ENCODE results near the gene PAGE1.
"Not testable (repeated sequence)": the region's sequence is repeated elsewhere in the genome, so short reads cannot be mapped to it uniquely, and the experiment has no call there.

The PAGE1 gene

GRCh38 chrX:49695276-49696180, at the start of gene PAGE1:
Gene PAGE1 (minus strand): TSS chrX:49695984. CDS start chrX:49694770, 1,214 bp downstream.
- DNase-seq (ENCODE audit: low read depth in 2 of 3, low spot score in 1 of 3): no peak

GRCh38 chrX:49741501-49741900, 45.7 kb upstream of the PAGE1 start:
- not testable (repeated sequence) for DNase-seq (ENCODE audit: low read depth in 2 of 3, low spot score in 1 of 3)

GRCh38 chrX:49727847-49728246, 32.1 kb upstream of the PAGE1 start:
- DNase-seq (ENCODE audit: low read depth in 2 of 3, low spot score in 1 of 3): no peak

- DNase-seq (ENCODE audit: low read depth in 2 of 3, low spot score in 1 of 3): no peak
Observed at GRCh38 chrX:49726966-49727365, 31.2 kb upstream of the PAGE1 start.

- DNase-seq (ENCODE audit: low read depth in 2 of 3, low spot score in 1 of 3): no peak
Observed at GRCh38 chrX:49725923-49726904, 30.4 kb upstream of the PAGE1 start.

GRCh38 chrX:49725401-49725800, 29.6 kb upstream of the PAGE1 start:
- no peak for DNase-seq (ENCODE audit: low read depth in 2 of 3, low spot score in 1 of 3)

GRCh38 chrX:49720106-49720505, 24.3 kb upstream of the PAGE1 start:
- DNase-seq (ENCODE audit: low read depth in 2 of 3, low spot score in 1 of 3): not testable (repeated sequence)

- DNase-seq (ENCODE audit: low read depth in 2 of 3, low spot score in 1 of 3): no peak
Observed at GRCh38 chrX:49712577-49712976, 16.8 kb upstream of the PAGE1 start.

- no peak for DNase-seq (ENCODE audit: low read depth in 2 of 3, low spot score in 1 of 3)
Observed at GRCh38 chrX:49710744-49711319, 15.0 kb upstream of the PAGE1 start.

- DNase-seq (ENCODE audit: low read depth in 2 of 3, low spot score in 1 of 3): no peak
Observed at GRCh38 chrX:49704691-49705404, 9.1 kb upstream of the PAGE1 start.

GRCh38 chrX:49701933-49702332, 6.1 kb upstream of the PAGE1 start:
- DNase-seq (ENCODE audit: low read depth in 2 of 3, low spot score in 1 of 3): no peak

- no peak for DNase-seq (ENCODE audit: low read depth in 2 of 3, low spot score in 1 of 3)
Observed at GRCh38 chrX:49701323-49701722, 5.5 kb upstream of the PAGE1 start.

- no peak for DNase-seq (ENCODE audit: low read depth in 2 of 3, low spot score in 1 of 3)
Observed at GRCh38 chrX:49675075-49675719, 20.6 kb downstream of the PAGE1 start.

GRCh38 chrX:49673394-49673793, 22.4 kb downstream of the PAGE1 start:
- no peak for DNase-seq (ENCODE audit: low read depth in 2 of 3, low spot score in 1 of 3)

- no peak for DNase-seq (ENCODE audit: low read depth in 2 of 3, low spot score in 1 of 3)
Observed at GRCh38 chrX:49664824-49665223, 31.0 kb downstream of the PAGE1 start.

- DNase-seq (ENCODE audit: low read depth in 2 of 3, low spot score in 1 of 3): no peak
Observed at GRCh38 chrX:49661881-49662280, 33.9 kb downstream of the PAGE1 start.

GRCh38 chrX:49659771-49660170, 36.0 kb downstream of the PAGE1 start:
- no peak for DNase-seq (ENCODE audit: low read depth in 2 of 3, low spot score in 1 of 3)

GRCh38 chrX:49656533-49656932, 39.3 kb downstream of the PAGE1 start:
- no peak for DNase-seq (ENCODE audit: low read depth in 2 of 3, low spot score in 1 of 3)

- DNase-seq (ENCODE audit: low read depth in 2 of 3, low spot score in 1 of 3): no peak
Observed at GRCh38 chrX:49644991-49645637, 50.7 kb downstream of the PAGE1 start.
